Stimulated activated effector memory CD8-positive, alpha-beta T cell treated with anti-CD3 and anti-CD28 coated beads, Interleukin-12 subunit alpha, Interleukin-12 subunit beta, amount 100 ng/mL, for 72 hours (primary cell): ENCODE data around the gene GTF2F2.

ENCODE experiments used
- ATAC-seq: fragments of 150-1000 bp; cut with Tn5 transposase; 2 replicates; pipeline ENCODE4 v1.10.0; 2021
- DNase-seq, 2 donors: peaks; one replicate each; pipeline ENCODE4 v3.0.0; 2021 to 2022; ENCODE audit warnings: low spot score in 2 of 2
- H3K27ac Mint-ChIP-seq: one replicate; pipeline ENCODE4 v1.8.0; 2022; ENCODE audit warnings: mild to moderate bottlenecking, mixed read lengths
- H3K36me3 Mint-ChIP-seq: one replicate; pipeline ENCODE4 v1.8.0; 2022; ENCODE audit warnings: mild to moderate bottlenecking, mixed read lengths
- H3K4me1 Mint-ChIP-seq: one replicate; pipeline ENCODE4 v1.8.0; 2022; ENCODE audit warnings: mixed read lengths
- H3K4me3 Mint-ChIP-seq: one replicate; pipeline ENCODE4 v1.8.0; 2022; ENCODE audit warnings: mild to moderate bottlenecking, mixed read lengths
- H3K9me3 Mint-ChIP-seq: one replicate; pipeline ENCODE4 v1.8.0; 2022; ENCODE audit warnings: mixed read lengths

Gene GTF2F2

DNA sequence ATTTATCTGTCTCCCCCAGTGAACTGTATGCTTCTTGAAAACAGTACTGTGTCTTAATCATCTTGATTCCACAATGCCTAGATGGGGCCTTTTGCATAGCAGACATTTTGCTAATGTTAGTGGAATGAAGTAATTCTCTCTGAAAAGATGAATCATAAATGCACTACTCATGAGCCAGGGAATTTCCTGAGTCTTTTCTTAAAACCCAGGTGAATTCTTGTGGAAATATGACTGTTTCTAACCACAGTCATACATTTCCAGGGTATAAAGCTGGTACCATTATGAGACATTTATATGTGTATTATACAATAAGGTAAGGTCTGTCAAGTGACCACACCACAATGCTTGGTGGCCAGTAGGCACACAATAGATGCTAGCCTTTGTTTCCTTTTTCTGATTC is 86.0 kb downstream of the GTF2F2 start:
- no peak for DNase-seq
- H3K27ac Mint-ChIP-seq, result no peak overlapping the region
- H3K9me3 Mint-ChIP-seq, result no peaks in the 10 kb centered on the region
- peaks cover 20% of the 10 kb centered on the region for H3K4me1 Mint-ChIP-seq
- peak; percentile 97 for ATAC-seq
- H3K36me3 Mint-ChIP-seq, result peaks cover 37% of the 10 kb centered on the region
- no peak overlapping the region for H3K4me3 Mint-ChIP-seq

DNA sequence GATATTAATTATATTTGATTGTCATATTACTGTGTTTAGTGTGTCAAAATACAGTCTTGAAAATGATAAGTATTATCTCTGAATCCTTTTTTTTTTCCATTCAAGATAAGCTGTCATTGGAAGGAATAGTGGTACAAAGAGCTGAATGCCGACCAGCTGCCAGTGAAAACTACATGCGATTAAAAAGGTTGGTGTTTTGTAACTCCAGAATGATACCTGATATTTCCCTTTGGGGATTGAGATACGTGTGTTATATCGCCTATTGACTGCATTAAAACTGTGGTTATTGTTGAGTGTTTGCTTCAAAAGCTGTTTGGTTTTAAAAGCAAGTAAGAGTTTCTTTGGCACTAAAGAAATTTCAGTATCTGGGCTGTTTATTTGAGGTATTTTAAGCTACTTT is 87.0 kb downstream of the GTF2F2 start:
- H3K36me3 Mint-ChIP-seq, result peaks cover 27% of the 10 kb centered on the region
- DNase-seq (no peak), ATAC-seq (no peak)
- H3K27ac Mint-ChIP-seq, result no peak overlapping the region
- H3K9me3 Mint-ChIP-seq, result no peaks in the 10 kb centered on the region
- no peak overlapping the region for H3K4me3 Mint-ChIP-seq
- H3K4me1 Mint-ChIP-seq, result peaks cover 20% of the 10 kb centered on the region

DNA sequence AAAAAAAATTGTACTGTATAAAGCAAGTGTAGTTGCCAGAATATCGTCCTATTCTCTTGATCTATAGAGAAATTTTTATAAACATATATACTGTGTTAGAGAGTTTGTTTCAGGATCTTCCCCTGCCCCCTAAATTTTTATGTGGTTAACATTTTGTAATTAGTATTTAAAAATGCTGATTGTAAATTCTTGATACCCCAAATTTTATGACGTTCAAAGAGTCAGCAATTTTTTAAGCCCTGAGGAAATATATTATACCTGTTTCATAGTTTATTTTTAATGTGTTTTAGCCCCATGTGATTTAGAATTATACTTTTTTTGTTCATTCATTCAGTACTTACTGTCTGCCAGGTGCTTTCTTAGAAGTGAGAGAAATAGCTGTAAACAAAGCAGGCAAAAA is 87.8 kb downstream of the GTF2F2 start:
- DNase-seq, result no peak
- no peak overlapping the region for H3K4me3 Mint-ChIP-seq
- H3K27ac Mint-ChIP-seq, result no peak overlapping the region
- H3K9me3 Mint-ChIP-seq, result no peaks in the 10 kb centered on the region
- H3K4me1 Mint-ChIP-seq, result peaks cover 20% of the 10 kb centered on the region
- ATAC-seq, result no peak
- peaks cover 33% of the 10 kb centered on the region for H3K36me3 Mint-ChIP-seq

DNA sequence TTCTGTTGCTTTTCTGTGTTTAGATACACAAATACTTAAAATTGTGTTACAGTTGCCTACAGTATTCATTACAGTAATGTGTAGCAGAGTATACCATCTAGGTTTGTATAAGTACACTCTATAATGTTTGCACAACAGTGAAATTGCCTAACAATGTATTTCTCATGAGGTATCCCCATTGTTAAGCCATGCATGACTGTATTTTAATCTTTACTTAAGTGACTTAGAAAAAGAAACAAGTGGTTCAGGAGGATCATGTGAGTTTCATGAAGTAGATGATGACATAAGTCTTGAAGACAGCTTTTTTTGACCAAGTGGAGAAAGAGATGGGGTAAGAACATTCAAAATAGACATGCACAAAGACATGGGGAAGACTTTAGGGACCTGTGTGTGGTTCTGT is 88.9 kb downstream of the GTF2F2 start:
- H3K4me3 Mint-ChIP-seq, result no peak overlapping the region
- H3K36me3 Mint-ChIP-seq, result peaks cover 37% of the 10 kb centered on the region
- H3K4me1 Mint-ChIP-seq, result peaks cover 19% of the 10 kb centered on the region
- H3K27ac Mint-ChIP-seq, result no peak overlapping the region
- H3K9me3 Mint-ChIP-seq, result no peaks in the 10 kb centered on the region
- ATAC-seq, result no peak
- DNase-seq, result no peak

DNA sequence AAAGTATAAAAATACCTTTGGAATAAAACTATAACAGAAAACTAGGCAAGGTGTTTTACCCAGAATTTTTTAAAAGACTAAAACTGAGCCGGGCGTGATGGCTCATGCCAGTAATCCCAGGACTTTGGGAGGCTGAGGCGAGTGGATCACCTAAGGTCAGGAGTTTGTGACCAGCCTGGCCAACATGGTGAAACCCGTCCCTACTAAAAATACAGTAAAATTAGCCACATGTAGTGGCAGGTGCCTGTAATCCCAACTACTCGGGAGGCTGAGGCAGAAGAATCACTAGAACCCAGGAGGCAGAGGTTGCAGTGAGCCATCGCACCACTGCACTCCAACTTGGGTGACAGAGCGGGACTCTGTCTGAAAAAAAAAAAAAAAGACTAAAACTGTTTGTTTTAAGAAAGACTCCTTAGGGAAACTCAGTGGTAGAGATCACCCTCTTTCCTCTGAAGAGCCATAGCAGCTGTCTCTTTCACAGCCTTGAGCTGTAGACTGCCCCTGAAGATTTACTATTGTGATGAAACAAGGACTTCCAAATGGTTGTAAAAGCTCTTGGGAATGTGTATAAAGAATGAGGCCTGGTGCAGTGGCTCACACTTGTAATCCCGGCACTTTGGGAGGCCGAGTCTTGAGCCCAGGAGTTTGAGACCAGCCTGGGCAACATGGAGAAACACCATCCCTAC is 95.2 kb downstream of the GTF2F2 start:
- no peak overlapping the region for H3K27ac Mint-ChIP-seq

DNA sequence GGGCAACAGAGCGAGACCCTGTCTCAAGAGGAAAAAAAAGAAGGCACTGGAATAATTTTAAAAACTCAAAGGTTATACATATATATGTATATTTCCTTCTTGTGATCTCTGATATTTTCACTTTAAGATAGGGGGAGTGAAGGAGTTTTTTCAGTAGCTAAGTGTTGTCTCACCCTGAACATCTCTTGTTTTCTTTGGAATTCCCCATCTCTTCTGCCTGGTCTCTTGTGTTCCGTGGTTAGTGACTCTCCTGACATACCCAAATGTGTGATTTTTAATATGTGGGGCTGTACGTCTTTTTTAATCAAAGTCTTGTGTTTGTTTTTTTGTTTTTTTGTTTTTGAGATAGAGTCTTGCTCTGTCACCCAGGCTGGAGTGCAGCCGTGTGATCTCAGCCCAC is 95.9 kb downstream of the GTF2F2 start:
- ATAC-seq, result no peak
- no peak for DNase-seq
- Mint-ChIP-seq H3K36me3 (peaks cover 11% of the 10 kb centered on the region), H3K27ac (no peak overlapping the region), H3K4me3 (no peak overlapping the region), H3K4me1 (no peaks in the 10 kb centered on the region), H3K9me3 (no peaks in the 10 kb centered on the region)

More for the DNA sequence above, 95.2 kb downstream of the GTF2F2 start:
- ATAC-seq (no peak), DNase-seq (no peak)
- Mint-ChIP-seq H3K4me1 (no peaks in the 10 kb centered on the region), H3K9me3 (no peaks in the 10 kb centered on the region), H3K4me3 (no peak overlapping the region), H3K36me3 (peaks cover 14% of the 10 kb centered on the region)

DNA sequence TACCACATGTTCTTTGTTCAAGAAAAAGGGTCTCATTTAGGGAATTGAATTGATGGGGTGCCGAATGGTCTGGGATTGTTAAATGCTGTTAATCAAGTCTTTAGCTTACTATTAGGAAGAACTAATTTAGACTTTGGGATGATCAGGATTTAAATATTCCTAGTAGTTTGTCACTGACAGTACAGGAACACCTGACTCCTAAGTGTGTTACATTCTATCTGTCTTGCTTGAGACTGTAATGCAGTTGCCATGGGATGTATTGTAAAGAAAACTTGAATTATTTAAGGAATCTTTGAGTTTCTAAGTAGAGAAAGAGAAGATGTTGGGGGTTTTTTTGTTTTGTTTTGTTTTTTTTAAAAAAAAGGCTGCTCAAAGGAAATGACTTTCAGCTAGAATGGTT is 98.4 kb downstream of the GTF2F2 start:
- Mint-ChIP-seq H3K9me3 (no peaks in the 10 kb centered on the region), H3K4me1 (no peaks in the 10 kb centered on the region), H3K4me3 (no peak overlapping the region), H3K27ac (no peak overlapping the region), H3K36me3 (no peaks in the 10 kb centered on the region)
- ATAC-seq, result no peak
- DNase-seq, result no peak

DNA sequence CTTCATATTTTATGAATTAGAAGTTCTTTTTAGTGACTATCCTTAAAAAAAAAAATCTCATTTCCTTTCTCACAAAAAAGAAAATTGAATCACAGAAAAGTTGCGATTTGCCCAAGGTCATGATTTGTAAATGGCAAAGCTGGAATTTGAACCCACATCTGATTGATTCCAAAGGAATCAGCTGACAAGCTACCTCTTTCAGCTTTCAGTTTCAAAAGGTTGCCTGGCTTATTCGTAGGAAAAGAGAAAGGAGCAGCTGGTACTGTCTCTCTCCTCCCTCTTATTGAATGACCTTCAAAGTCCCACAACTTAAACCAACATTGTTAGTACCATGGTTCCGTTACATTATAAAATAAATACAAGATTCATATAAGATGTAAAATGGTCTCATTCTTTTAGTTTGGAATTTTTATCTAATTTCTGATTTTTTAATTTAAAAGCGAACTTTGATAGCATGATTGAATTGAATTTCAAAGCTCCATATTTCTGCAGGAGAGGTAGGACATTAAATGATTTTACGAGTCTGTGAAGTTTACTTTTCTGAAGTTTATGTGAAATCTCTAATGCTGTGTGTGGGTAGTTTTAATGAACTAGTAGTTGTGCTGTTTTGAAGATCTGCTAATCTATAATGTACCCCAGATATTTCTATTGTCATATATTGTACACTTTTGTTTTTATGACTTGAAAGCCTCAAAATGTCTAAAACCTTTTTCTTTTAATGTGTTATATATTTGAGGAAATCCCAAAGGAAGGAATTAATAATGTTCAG is 99.0 kb downstream of the GTF2F2 start:
- Mint-ChIP-seq H3K9me3 (no peaks in the 10 kb centered on the region), H3K4me1 (no peaks in the 10 kb centered on the region), H3K4me3 (no peak overlapping the region), H3K27ac (no peak overlapping the region), H3K36me3 (no peaks in the 10 kb centered on the region)
- ATAC-seq (no peak), DNase-seq (no peak)

DNA sequence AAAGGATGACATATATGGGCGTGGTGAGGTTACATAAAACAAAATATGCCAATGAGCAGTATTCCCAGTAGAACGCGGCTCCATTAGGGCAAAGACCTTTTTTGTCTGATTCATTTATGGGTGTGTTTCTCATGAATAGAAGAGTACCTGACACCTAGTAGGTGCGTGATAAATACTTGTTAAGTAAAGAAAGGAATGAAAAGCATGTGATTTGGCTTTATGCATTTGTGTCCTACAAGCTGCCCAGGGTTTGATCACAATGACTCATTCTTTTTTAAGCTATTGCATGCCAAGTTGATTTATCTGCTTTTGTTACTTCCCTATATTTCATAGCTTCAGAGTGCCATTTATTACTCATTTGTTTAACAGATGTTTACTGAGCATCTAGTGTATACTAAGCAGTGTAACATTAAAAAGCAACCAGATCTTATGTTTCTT is 99.6 kb downstream of the GTF2F2 start:
- no peak for DNase-seq
- ATAC-seq, result no peak
- Mint-ChIP-seq H3K36me3 (no peaks in the 10 kb centered on the region), H3K4me1 (no peaks in the 10 kb centered on the region), H3K4me3 (no peak overlapping the region), H3K9me3 (no peaks in the 10 kb centered on the region), H3K27ac (no peak overlapping the region)

DNA sequence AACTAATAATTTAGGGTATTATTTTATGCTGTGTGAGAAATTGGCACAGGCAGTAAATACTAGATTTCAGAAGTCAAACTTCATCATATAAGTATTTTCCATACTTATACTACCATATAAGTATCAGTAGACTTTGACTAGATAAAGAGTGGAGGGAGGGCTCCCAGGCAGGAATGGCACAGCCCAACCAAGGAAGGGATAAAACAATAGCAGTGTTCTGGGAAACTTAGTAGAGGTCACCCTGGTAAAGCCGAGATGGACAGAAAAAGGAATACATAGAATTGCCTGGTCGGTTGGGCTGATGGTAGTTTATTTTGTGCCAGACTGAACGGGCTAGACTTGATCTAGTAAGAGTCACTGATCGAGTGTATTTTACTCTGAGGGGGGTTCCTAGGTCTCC is 100.1 kb downstream of the GTF2F2 start:
- ATAC-seq, result no peak

DNA sequence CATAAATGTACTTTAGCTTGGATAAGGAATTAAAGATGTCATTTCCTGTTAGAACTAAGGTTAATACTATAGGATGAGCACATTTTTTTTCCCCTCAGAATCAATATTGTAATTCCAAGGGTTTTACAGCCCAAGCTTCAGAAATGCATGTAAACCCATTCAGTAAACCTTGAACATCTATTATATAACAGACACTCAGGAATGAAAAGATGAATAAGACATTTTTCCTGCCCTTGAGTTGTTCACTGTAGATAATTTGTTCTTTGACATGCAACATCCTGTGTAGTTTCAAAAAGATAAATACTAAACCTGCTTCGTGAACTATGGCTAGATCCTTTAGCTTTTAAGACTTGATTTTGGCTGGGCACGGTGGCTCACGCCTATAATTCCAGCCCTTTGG is 102.2 kb downstream of the GTF2F2 start:
- Mint-ChIP-seq H3K36me3 (no peaks in the 10 kb centered on the region), H3K27ac (no peak overlapping the region), H3K4me3 (no peak overlapping the region), H3K4me1 (no peaks in the 10 kb centered on the region), H3K9me3 (no peaks in the 10 kb centered on the region)
- ATAC-seq (no peak), DNase-seq (no peak)

More for the DNA sequence above, 100.1 kb downstream of the GTF2F2 start:
- Mint-ChIP-seq H3K27ac (no peak overlapping the region), H3K36me3 (no peaks in the 10 kb centered on the region), H3K4me1 (no peaks in the 10 kb centered on the region), H3K4me3 (no peak overlapping the region), H3K9me3 (no peaks in the 10 kb centered on the region)
- no peak for DNase-seq

DNA sequence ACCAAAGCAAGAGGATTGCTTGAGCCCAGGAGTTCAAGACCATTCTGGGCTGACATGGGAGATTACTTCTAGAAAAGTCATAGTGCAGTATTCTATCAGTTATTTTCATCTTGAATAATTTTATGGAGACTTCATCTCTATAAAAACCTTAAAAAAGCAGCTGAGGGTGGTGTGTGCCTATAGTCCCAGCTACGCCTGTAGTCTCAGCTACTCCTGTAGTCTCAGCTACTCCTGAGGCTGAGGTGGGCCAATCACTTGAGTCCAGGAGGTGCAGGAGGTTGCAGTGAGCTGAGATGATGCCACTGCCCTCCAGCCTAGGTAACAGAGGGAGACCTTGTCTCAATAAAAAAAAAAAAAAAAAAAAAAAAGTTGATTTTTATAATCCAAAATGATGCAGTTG is 102.6 kb downstream of the GTF2F2 start:
- Mint-ChIP-seq H3K4me3 (no peak overlapping the region), H3K36me3 (no peaks in the 10 kb centered on the region), H3K4me1 (no peaks in the 10 kb centered on the region), H3K27ac (no peak overlapping the region), H3K9me3 (no peaks in the 10 kb centered on the region)
- ATAC-seq (no peak), DNase-seq (no peak)

DNA sequence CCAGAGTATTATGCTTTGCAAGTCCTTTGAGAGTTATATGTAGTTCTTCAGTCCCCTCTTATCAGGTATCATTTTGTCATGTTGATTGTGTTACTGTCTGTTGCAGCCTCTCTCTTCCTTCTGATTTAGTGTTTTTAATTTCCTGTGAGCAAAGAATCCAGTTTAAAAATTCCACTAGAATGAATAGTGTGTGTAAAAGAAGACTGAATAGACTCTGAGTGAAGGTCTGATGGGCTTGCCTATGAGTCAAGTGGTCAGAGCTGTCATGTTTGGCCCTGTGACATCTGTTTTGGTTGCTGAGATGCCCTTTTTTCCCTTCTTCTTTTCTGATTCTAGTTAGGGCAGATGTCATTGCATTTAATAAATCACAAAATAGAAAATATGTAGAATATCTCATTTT is 103.9 kb downstream of the GTF2F2 start:
- H3K4me1 Mint-ChIP-seq, result no peaks in the 10 kb centered on the region
- ATAC-seq (no peak), DNase-seq (no peak)
- H3K4me3 Mint-ChIP-seq, result no peak overlapping the region
- H3K9me3 Mint-ChIP-seq, result no peaks in the 10 kb centered on the region
- H3K27ac Mint-ChIP-seq, result no peak overlapping the region
- H3K36me3 Mint-ChIP-seq, result peaks cover 6% of the 10 kb centered on the region

DNA sequence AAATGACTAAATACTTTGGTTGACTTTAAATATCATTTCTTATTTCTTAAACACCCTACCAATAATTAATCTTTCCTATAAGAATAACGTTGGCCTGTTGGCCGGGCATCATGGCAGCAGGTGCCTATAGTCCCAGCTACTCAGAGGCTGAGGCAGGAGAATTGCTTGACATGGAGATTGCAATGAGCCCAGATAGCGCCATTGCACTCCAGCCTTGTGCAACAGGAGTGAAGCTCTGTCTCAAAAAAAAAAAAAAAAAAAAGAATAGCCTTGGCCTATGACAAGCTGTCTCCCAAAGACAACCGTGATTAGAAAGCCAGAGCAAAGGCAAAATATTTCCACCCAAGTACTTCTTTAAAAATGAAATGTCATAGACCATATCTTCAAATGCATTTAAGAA is 105.1 kb downstream of the GTF2F2 start:
- Mint-ChIP-seq H3K36me3 (peaks cover 6% of the 10 kb centered on the region), H3K9me3 (no peaks in the 10 kb centered on the region), H3K27ac (no peak overlapping the region), H3K4me3 (no peak overlapping the region), H3K4me1 (no peaks in the 10 kb centered on the region)
- ATAC-seq (no peak), DNase-seq (no peak)

DNA sequence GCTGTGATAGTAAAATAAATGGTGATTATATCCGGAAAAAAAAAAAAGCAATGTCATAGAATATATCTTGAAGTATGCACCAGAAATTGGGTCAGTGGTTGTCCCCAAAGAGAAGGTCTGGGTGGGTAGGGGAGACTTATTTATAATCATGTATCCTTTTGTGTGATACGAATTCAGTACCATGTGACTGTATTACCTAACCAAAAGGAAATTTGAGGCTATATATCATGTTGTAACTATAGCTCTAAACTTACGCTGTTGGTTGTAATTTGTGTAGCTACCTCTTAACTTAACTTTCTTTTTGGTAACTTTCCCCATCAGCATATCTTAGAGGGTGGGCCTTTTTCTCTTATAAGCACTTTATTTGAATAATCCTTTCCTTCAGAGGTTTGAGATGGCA is 105.7 kb downstream of the GTF2F2 start:
- H3K36me3 Mint-ChIP-seq, result peaks cover 6% of the 10 kb centered on the region
- no peak overlapping the region for H3K4me3 Mint-ChIP-seq
- H3K9me3 Mint-ChIP-seq, result no peaks in the 10 kb centered on the region
- no peak for DNase-seq
- ATAC-seq, result no peak
- peak overlapping the region; percentile 26 for H3K27ac Mint-ChIP-seq
- H3K4me1 Mint-ChIP-seq, result no peaks in the 10 kb centered on the region

DNA sequence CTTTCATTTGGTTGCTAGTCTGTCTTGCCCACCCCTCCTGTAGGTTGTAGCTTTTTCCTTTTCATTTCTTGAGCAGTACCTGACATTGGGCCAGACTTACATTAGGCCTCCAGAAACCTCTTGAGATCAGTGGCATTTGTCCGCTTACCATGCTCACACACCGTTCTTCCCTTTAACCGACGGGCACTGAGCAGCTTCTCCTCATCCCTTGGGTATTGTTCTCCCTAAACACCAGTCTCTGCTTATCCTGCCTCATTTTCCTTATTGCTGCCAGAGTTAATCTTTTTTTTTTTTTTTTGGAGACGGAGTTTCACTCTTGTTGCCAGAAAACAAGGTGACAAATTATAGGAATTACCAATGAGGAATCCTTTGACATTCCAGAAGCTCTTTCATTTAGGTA is 107.7 kb downstream of the GTF2F2 start:
- no peaks in the 10 kb centered on the region for H3K4me1 Mint-ChIP-seq
- no peak for ATAC-seq
- no peak overlapping the region for H3K4me3 Mint-ChIP-seq
- H3K9me3 Mint-ChIP-seq, result no peaks in the 10 kb centered on the region
- no peak overlapping the region for H3K27ac Mint-ChIP-seq
- DNase-seq, result no peak
- H3K36me3 Mint-ChIP-seq, result peaks cover 6% of the 10 kb centered on the region
